OCI-LY7 (cell line): ENCODE measurements around the gene ST14.

Experiments
- EZH2phosphoT487 ChIP-seq: fragments of 200-600 bp; sonication (generic); IDR thresholded peaks from 2 replicates; pipeline ENCODE4 v1.6.1; 2018; ENCODE audit warnings: low read depth, borderline replicate concordance, mild to moderate bottlenecking, mixed run types, antibody characterized with exemption, low read length, moderate library complexity, mixed read lengths
- TF ChIP-seq, protein P1 (sequence below): fragments of 200-600 bp; sonication (generic); conservative IDR thresholded peaks from 2 replicates; pipeline ENCODE4 v1.5.1; 2014; ENCODE audit warnings: mild to moderate bottlenecking, antibody characterized with exemption, low read length, moderate library complexity, mixed read lengths

DNA sequence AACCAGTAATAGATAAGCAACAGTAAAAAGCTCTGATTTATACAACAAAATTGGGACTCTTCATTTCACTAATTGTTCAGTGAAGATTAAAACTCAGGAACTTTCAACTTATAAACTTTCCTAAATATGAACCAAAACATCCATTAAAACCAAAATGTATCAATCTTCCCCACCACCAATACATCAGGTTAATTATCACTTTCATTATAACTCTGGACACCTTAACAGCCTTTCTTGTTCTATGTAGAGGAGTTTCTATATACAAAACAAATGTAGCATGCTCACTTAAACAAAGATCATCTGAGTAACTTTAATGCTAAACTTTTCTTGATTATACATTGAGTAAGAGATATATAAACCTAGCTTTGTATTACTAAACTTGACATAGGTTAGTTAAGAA, 74.7 kb downstream of the ST14 start:
- TF ChIP-seq, protein P1, sequence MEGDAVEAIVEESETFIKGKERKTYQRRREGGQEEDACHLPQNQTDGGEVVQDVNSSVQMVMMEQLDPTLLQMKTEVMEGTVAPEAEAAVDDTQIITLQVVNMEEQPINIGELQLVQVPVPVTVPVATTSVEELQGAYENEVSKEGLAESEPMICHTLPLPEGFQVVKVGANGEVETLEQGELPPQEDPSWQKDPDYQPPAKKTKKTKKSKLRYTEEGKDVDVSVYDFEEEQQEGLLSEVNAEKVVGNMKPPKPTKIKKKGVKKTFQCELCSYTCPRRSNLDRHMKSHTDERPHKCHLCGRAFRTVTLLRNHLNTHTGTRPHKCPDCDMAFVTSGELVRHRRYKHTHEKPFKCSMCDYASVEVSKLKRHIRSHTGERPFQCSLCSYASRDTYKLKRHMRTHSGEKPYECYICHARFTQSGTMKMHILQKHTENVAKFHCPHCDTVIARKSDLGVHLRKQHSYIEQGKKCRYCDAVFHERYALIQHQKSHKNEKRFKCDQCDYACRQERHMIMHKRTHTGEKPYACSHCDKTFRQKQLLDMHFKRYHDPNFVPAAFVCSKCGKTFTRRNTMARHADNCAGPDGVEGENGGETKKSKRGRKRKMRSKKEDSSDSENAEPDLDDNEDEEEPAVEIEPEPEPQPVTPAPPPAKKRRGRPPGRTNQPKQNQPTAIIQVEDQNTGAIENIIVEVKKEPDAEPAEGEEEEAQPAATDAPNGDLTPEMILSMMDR: no peak
- no peak for TF ChIP-seq EZH2phosphoT487
